Myocyte (in vitro differentiated cells): ENCODE data around the gene CNTN6. TPM values are rescaled to one million over a fixed set of nuclear protein-coding genes. Genes with fewer than 3 reads are reported as not detected.

Experiments used
- DNase-seq: peaks from one replicate; pipeline ENCODE4 v3.0.0-alpha.2; 2012; ENCODE audit warnings: low read depth
- total RNA-seq: library from RNA; depleted of rRNA; stranded (reverse); fragments of >200 nt; gene quantifications from 2 replicates; pipeline ENCODE4 v1.2.3, GENCODE V29; 2014

Gene CNTN6
- total RNA-seq, 1 donor from 2014 or later: not detected

DNA sequence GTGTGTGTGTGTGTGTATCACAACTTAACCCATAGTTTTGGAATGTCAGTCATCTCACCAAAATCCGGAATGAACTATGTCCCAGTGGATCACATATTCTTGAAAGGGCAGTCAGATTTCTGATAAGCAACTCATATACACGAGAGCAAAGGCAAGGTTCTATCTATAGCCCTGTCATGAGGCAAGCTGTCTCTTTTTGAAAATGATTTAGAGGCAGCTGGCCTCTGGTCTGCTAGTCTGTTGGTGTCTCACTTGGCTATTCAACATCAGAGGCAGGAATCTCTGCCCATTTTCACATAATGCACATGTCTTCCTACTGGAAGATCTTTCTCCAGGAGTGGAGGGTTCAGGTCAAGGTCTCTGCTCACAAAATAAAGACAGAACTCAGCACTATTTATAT is 79.8 kb downstream of the CNTN6 start:
- no peak for DNase-seq

DNA sequence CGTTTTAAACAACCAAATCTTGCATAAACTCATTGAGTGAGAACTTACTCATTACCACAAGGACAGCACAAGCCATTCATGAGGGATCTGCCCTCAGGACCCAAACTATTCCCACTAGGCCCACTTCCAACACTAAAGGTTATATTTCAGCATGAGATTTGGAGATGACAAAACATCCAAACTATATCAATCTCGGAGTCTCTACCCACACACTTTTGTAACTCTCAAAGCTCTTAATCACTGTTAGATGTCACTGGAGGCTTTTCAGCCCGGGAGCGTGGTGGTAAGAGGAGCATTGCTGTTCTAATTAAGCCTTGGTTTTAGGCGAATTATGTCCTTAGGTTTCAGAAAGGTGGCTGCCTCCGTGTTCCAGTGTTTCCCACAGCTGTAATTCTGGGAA is 86.3 kb downstream of the CNTN6 start:
- no peak for DNase-seq

GRCh38 chr3:1183320-1184048 is 90.7 kb downstream of the CNTN6 start:
- DNase-seq: no peak

- DNase-seq: no peak
Measured at GRCh38 chr3:1190569-1190968, 97.7 kb downstream of the CNTN6 start.

DNA sequence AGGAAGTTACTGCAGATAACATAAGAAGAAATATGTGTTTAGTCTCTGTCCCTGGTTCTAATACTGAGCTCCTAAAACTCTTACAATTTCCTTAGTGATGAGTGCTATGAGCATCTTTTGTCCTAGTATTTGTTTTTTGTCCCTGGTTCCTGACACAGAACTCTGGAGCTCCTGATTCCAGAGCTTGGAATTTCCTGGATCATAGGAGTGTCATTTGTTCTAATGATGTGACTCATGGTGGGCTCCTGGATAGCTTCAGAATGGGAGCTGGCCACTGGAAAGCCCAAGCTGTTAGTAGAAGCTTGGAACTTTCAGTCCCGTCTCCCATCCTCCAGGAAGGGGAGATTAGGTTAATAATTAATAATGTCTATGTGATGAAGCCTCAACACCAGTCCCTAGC is 98.2 kb downstream of the CNTN6 start:
- DNase-seq: no peak

DNA sequence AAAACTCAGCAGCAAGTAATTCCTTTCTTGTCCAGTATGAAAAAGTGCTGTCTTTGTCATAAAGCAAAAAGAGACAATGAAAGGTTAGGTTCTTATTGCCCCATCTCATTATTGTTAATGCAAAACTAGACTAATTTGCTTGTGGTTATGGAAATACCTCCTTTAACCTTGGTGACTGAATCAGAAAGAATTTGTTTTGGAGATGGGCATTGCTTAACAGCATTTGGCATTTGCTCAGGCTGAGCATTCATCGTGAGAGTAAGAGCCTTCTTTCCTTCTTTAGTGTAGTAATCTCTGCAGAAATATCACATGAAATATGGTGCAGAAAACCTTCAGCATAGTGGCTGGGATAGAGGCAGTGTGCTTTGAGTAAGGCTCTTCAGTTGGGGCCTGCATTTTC is 103.1 kb downstream of the CNTN6 start:
- DNase-seq: no peak

DNA sequence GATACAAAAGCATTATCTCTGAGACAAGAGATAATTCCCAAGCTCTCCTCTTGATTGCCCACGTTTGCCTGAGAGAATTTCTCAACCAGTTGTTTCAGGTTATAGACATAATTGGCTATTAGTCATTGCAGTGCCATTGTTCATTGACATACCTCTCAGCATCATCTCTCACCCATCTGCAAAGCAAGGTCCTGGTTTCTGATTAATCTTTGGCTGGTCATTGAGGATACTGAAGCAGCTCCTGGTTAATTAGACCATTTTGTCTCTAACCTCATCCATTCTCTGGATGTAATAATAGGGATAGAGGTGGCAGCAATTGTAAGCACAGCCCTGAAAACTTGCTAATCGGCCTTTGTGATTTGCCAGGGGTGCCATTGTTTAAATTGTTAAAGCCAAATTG is 104.2 kb downstream of the CNTN6 start:
- no peak for DNase-seq

- no peak for DNase-seq
Measured at GRCh38 chr3:1200371-1200770, 107.5 kb downstream of the CNTN6 start.

DNA sequence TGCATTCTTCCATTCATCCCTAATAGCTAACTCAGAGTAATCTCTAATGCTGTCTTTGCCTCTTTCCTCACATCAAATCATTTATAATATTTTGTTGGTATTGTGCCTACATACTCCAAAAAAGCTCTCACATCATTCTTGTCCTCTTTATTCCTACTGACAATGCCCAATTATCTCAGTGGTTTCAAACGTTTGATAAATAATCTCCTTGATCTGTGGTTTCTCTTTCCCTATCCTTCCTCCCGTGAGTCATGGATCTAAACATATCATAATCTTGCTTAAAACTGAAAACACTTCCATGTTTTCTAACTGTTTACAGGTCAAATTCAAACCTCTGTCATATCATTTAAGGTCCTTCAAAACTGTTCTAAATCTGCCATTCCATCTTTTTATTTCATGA is 115.1 kb downstream of the CNTN6 start:
- no peak for DNase-seq

DNA sequence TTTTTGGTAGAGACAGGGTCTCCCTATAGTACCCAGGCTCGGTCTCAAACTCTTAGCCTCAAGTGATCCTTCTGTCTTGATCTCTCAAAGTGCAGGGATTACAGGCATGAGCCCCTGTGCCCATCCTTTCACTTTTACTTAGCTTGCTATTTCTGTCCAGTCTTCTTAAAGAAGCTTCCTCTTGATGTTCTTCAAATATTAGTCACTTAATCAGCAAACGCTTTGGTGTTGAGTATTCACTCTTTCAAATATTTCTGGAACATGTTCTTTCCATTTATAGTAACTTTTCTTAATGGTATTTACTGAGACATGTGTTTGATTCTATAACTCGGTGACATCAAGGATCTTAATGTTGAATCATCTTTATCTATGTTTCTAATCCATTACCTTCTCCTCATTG is 122.1 kb downstream of the CNTN6 start:
- DNase-seq: no peak

DNA sequence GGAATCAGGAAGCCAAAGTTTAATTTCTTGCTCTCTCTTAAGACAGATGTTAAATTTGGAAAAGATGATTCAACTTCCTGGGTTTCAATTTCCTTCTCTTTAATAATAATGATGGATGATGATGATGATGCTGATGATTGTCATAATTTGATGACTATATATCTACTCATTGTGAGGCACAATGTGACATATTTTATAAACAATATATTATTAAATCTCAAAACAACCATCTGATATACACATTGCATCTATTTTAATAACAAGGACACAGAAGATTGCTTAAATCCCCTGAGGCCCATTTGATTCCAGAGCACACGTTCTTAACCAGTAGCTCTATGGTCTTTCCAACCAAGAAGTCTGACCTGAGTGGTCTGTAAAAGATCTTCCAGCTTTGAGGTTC is 124.0 kb downstream of the CNTN6 start:
- DNase-seq: no peak

- no peak for DNase-seq
Measured at GRCh38 chr3:1227111-1227510, 134.3 kb downstream of the CNTN6 start.

DNA sequence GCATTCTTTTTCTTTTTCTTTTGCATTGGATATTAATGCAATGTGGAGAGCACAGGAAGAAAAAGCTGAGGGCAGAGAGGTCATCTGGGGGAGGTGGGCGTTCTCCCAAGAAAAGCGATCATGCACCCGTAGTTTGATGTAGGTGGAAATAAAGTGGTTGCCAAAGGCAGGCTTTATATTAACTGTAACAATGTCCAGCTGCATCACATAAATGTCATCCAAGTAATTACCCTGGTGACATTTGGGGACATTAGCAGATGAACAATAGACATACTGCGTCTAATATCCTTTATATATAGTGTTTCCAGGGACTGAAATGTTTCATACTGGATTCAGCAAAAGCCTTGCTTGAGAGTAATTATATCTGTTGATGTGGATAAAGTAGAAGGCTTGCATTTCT is 135.5 kb downstream of the CNTN6 start:
- DNase-seq: no peak

DNA sequence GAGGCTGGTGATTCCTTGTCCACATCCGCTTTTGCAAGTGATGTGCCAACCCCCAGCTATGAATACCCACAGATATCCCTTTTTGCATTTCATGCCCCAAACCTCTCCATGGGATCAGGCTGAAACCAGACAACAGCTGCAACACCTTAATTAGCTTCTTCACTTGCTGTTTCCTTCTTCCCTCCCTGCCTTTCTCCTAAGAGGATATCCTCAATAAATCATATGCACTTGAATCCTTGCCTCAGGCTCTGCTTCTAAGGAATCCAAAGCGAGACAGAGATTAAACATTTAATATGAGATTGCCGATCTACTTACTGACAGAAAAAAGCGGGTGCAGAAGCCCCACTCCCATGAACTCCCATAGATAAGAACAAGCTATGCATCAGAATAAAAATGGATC is 138.1 kb downstream of the CNTN6 start:
- DNase-seq: no peak

GRCh38 chr3:1232276-1232675 is 139.5 kb downstream of the CNTN6 start:
- DNase-seq: no peak

GRCh38 chr3:1235526-1236120 is 142.8 kb downstream of the CNTN6 start:
- DNase-seq: no peak

DNA sequence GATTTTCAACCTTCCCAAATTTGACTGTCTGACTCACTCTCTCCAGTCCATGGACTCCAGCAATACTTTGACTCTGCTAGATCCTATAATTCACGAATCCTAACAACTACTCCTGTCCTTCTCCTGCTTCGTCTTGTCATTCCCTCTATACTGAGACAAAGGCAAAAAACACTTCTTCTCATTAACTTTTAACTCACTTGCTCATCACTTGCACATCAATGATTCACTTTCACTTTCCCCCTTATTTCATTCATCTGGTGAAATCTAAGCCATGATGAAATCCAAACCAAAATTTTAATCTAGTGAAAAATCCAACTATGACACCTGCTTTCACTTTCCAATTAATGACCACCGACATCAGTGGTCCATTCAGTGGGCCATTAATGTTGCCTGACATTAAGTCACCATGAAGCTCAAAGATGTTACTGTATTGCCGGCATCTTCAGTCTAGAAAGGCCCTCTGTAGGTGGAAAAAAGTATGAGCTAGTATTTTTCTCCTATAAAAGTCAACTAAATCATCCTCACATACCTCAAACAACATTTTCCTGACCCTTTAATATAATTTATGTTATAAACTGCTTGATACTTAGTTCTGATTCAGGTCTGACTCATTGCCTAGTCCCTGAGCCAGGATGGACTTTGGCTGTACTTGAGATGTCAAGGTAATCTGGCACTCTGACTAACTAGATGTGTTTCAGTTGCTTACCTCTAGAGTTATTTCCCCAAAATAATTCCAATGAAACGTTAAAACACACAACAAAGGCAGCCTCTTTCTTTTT is 158.6 kb downstream of the CNTN6 start:
- no peak for DNase-seq

DNA sequence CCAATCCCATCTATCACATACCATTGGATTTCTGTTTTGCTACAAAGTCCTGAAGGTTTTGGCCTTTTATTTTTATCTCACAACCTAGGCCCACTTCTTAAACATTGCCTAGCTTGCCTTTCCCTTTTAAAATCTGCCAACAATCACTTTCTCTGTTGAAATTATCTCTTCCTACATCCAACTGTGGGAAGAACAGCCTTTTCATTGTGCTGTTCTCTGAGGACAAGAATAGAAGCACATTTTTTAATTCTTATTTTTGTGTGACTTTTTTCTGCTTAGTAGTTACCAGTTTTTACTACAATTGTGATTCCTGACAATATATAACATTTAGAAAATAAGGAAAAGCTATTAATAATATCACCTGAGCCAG is 159.2 kb downstream of the CNTN6 start:
- DNase-seq: no peak

- no peak for DNase-seq
Measured at GRCh38 chr3:1262246-1262645, 169.4 kb downstream of the CNTN6 start.

DNA sequence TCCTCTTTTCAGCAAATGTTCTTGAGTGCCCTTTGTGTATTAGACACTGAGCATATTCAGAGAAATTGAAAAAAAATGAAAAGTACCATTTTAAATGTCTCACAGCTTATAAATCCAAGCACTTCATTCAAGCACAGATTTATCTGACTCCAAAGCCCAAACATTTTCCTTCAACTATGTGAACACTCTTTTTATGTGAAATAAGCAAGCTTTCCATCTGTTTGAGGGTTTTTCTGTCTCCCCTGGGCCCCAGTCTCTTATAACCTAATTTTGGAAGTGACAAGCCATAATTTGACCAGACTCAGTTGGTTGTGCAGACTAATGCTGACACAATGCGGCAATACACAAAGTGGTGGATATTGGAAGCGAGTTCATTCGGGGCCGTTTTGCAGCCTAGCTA is 170.3 kb downstream of the CNTN6 start:
- DNase-seq: no peak

GRCh38 chr3:1269808-1270207 is 177.0 kb downstream of the CNTN6 start:
- DNase-seq: no peak

GRCh38 chr3:1272546-1273265 is 179.9 kb downstream of the CNTN6 start:
- DNase-seq: no peak
